ENCODE data around the gene GMPR. TPM values are rescaled to one million over a fixed set of nuclear protein-coding genes. Genes with fewer than 3 reads are reported as not detected.

GMPR gene
- total RNA-seq, 1 experiment from 2014 or later = 2.0 TPM

DNA sequence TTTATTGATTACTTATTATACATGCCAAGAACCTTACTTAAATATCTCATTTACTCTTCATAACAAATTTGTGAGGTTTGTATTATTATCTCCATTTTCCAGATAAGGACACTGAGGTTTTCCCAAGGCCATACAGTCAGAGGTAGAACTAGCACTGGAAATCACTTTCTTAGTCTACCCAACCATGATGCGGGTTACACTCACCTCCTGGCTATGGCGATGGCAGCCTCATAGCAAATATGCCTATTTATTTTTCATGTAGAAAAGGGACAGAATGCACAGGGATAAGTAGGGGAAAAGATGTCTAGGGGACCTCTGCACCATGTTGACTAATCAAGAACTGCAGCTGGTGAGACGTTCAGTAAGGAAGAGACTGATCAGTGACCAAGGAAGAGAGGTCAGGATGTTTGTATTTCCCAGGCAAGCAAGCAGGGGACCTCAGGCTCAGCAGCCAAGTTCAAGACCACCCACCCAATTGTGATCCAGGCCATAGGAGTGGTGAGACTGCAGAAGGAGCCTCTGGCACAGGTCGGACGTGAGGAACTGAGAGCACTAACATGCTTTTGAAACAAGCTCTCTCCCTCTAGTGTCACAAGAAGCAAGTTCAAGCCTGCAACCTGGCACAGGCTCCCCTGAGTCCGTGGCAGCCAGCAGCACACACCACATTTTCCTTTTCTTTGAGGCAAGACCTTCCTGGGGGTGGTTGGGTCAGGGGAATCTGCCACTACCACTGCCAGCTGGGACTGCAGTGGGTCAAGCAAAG, 97.8 kb downstream of the GMPR start:
- no peak overlapping the region for H3K4me2 ChIP-seq
- H3K4me1 ChIP-seq (replicated peaks; ENCODE audit: insufficient read depth) = peaks cover 54% of the 10 kb centered on the region
- CTCF ChIA-PET = interaction anchor here (0.5 kb wide), 1 partner anchor 629 kb away, joined by 5 read pairs; no protein-coding TSS in a partner anchor
- H3K27ac ChIP-seq = no peak overlapping the region
- DNase-seq = no peak
- intact Hi-C loops (cut with micrococcal nuclease; ENCODE audit: unreplicated experiment) = no loop called here
- H2AFZ ChIP-seq = no peak overlapping the region
- no peaks in the 10 kb centered on the region for H3K9me2 ChIP-seq (ENCODE audit: insufficient read depth)
- H3K27me3 ChIP-seq (ENCODE audit: insufficient read depth, low read depth) = no peaks in the 10 kb centered on the region
- H3K4me3 ChIP-seq = no peak overlapping the region
- BruUV-seq (replicated peaks) = no TSS peak
- POLR2A ChIA-PET (ENCODE audit: unreplicated experiment) = interaction anchor here (0.7 kb wide), 1 partner anchor 410 kb away, joined by 4 read pairs; no protein-coding TSS in a partner anchor
- H4K20me1 ChIP-seq (ENCODE audit: insufficient read depth) = no peaks in the 10 kb centered on the region
- H3K36me3 ChIP-seq (ENCODE audit: low read depth) = no peaks in the 10 kb centered on the region
- peaks cover 18% of the 10 kb centered on the region; the same call in 1 of the 2 replicates for H3F3A ChIP-seq (ENCODE audit: insufficient read depth, low read depth)
- H3K79me2 ChIP-seq (ENCODE audit: low read depth) = no peaks in the 10 kb centered on the region
- H3K9me3 ChIP-seq (ENCODE audit: insufficient read depth, low read depth) = no peaks in the 10 kb centered on the region
- TF ChIP-seq, protein P1, sequence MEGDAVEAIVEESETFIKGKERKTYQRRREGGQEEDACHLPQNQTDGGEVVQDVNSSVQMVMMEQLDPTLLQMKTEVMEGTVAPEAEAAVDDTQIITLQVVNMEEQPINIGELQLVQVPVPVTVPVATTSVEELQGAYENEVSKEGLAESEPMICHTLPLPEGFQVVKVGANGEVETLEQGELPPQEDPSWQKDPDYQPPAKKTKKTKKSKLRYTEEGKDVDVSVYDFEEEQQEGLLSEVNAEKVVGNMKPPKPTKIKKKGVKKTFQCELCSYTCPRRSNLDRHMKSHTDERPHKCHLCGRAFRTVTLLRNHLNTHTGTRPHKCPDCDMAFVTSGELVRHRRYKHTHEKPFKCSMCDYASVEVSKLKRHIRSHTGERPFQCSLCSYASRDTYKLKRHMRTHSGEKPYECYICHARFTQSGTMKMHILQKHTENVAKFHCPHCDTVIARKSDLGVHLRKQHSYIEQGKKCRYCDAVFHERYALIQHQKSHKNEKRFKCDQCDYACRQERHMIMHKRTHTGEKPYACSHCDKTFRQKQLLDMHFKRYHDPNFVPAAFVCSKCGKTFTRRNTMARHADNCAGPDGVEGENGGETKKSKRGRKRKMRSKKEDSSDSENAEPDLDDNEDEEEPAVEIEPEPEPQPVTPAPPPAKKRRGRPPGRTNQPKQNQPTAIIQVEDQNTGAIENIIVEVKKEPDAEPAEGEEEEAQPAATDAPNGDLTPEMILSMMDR (conservative IDR thresholded peaks at IDR 0.05) = no peak
- TF ChIP-seq EZH2 (IDR thresholded peaks at IDR 0.05; ENCODE audit: low read depth) = no peak

DNA sequence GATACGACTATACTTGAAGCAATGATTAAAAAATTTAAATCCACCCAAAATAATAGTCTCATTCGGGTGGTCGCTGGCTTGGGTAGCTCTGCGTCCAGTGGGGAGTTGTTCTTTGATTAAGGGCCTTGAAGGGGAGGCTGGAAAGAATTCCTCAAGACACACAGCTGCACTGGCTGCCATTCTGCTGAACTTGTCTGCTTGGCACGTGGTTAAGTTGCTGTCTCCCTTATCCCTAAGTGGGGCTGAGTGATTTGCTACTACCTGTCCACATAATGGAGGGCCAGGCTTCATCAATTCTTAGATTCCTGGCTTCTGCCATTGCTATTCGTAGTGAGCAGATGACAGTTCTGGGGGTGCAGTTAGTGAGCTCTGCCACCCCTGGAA, 98.5 kb downstream of the GMPR start:
- intact Hi-C loops (cut with micrococcal nuclease; ENCODE audit: unreplicated experiment) = no loop called here

DNA sequence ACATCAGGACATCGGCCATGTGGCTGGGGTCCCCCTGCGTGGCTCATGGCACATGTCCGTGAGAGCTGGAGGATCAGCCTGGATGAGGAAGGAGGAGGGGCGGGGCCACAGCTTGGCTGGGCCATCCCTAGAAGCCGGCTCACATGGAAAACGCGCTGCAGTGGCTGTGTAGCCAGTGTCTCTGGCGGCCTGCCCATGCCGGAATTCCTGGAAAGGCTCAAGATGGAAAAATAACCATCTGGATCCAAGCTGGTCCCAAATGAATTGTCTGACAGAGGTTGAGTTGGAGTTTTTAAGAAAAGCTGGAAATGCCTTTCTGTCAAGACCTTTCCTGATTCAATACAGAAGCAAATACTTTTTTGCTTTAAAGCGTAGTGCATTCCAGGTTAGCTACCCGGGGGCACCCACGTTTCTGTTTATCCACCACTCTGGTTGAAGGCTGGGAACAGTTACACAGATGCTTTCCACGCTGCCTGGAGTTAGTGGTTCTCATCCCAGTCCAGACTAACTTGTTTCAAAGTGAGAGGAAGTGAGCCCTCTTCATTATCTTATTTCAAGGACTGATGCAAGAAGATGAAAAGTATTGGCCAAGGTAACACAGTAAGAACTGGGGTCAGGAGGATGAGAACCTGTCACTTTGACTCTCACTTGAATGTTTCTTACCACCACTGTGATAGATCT, 99.0 kb downstream of the GMPR start:
- POLR2A ChIA-PET (ENCODE audit: unreplicated experiment) = interaction anchor here (0.7 kb wide), 2 partner anchors 154 to 1201 kb away, joined by 4 read pairs; no protein-coding TSS in a partner anchor
- H2AFZ ChIP-seq = no peak overlapping the region

More for the DNA sequence above, 98.5 kb downstream of the GMPR start:
- Histone ChIP-seq H3K79me2 (ENCODE audit: low read depth) (no peaks in the 10 kb centered on the region), H3K4me3 (no peak overlapping the region), H2AFZ (no peak overlapping the region), H3K36me3 (ENCODE audit: low read depth) (no peaks in the 10 kb centered on the region), H3K27ac (no peak overlapping the region), H3K9me3 (ENCODE audit: insufficient read depth, low read depth) (no peaks in the 10 kb centered on the region), H3K4me2 (no peak overlapping the region), H3K9me2 (ENCODE audit: insufficient read depth) (no peaks in the 10 kb centered on the region), H3K4me1 (replicated peaks; ENCODE audit: insufficient read depth) (peaks cover 48% of the 10 kb centered on the region), H3F3A (ENCODE audit: insufficient read depth, low read depth) (peaks cover 15% of the 10 kb centered on the region; the same call in 1 of the 2 replicates), H3K27me3 (ENCODE audit: insufficient read depth, low read depth) (no peaks in the 10 kb centered on the region), H4K20me1 (ENCODE audit: insufficient read depth) (no peaks in the 10 kb centered on the region)
- TF ChIP-seq, protein P1 (conservative IDR thresholded peaks at IDR 0.05) = no peak
- TF ChIP-seq EZH2 (IDR thresholded peaks at IDR 0.05; ENCODE audit: low read depth) = no peak
- no peak for DNase-seq
- no TSS peak for BruUV-seq (replicated peaks)
- ChIA-PET POLR2A (ENCODE audit: unreplicated experiment) (interaction anchor here (0.7 kb wide), 2 partner anchors 153 to 1202 kb away, joined by 4 read pairs; no protein-coding TSS in a partner anchor), CTCF (no interaction called here)

More for the DNA sequence above, 99.0 kb downstream of the GMPR start:
- Histone ChIP-seq H3K4me2 (no peak overlapping the region), H3K4me3 (no peak overlapping the region), H3K9me3 (ENCODE audit: insufficient read depth, low read depth) (no peaks in the 10 kb centered on the region), H3K27me3 (ENCODE audit: insufficient read depth, low read depth) (no peaks in the 10 kb centered on the region), H3K9me2 (ENCODE audit: insufficient read depth) (no peaks in the 10 kb centered on the region), H3K27ac (no peak overlapping the region), H3K36me3 (ENCODE audit: low read depth) (no peaks in the 10 kb centered on the region), H3K4me1 (replicated peaks; ENCODE audit: insufficient read depth) (peaks cover 43% of the 10 kb centered on the region), H3K79me2 (ENCODE audit: low read depth) (no peaks in the 10 kb centered on the region), H3F3A (ENCODE audit: insufficient read depth, low read depth) (peaks cover 14% of the 10 kb centered on the region; the same call in 1 of the 2 replicates), H4K20me1 (ENCODE audit: insufficient read depth) (no peaks in the 10 kb centered on the region)
- intact Hi-C loops (cut with micrococcal nuclease; ENCODE audit: unreplicated experiment) = no loop called here
- DNase-seq = no peak
- TF ChIP-seq EZH2 (IDR thresholded peaks at IDR 0.05; ENCODE audit: low read depth) = no peak
- TF ChIP-seq, protein P1 (conservative IDR thresholded peaks at IDR 0.05) = no peak
- BruUV-seq (replicated peaks) = no TSS peak
- CTCF ChIA-PET = no interaction called here

Measured in PC-9 (cell line).